ENCODE data around the gene MEGF10.

The MEGF10 gene

DNA sequence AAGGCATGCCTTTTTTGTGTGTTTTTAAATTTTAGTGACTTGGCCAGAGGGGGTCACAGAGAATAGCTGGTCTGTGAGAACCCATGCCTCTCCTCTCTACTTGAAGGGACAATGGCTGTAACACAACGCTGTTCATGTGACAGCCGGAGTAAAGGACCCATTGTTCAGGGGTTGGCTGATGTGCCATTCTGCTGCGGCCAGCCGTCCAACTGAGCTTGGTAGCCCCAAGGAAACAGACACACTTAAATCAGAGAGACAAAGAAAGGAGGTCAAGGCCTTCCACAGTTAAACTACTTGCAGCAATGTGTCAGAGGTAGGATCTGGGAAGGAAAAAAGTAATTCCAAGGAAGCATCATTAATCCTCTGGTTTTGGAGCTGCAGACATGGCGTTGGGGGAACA, 8.1 kb downstream of the MEGF10 start:
- no peak overlapping the region for H3K4me3 ChIP-seq (ENCODE audit: low read depth, low read length)
- TF ChIP-seq, protein P1, sequence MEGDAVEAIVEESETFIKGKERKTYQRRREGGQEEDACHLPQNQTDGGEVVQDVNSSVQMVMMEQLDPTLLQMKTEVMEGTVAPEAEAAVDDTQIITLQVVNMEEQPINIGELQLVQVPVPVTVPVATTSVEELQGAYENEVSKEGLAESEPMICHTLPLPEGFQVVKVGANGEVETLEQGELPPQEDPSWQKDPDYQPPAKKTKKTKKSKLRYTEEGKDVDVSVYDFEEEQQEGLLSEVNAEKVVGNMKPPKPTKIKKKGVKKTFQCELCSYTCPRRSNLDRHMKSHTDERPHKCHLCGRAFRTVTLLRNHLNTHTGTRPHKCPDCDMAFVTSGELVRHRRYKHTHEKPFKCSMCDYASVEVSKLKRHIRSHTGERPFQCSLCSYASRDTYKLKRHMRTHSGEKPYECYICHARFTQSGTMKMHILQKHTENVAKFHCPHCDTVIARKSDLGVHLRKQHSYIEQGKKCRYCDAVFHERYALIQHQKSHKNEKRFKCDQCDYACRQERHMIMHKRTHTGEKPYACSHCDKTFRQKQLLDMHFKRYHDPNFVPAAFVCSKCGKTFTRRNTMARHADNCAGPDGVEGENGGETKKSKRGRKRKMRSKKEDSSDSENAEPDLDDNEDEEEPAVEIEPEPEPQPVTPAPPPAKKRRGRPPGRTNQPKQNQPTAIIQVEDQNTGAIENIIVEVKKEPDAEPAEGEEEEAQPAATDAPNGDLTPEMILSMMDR (IDR thresholded peaks at IDR 0.05; ENCODE audit: borderline replicate concordance, insufficient read depth, low read depth, low read length), result no peak

- H3K4me3 ChIP-seq (ENCODE audit: low read depth, low read length), result no peak overlapping the region
- TF ChIP-seq, protein P1 (IDR thresholded peaks at IDR 0.05; ENCODE audit: borderline replicate concordance, insufficient read depth, low read depth, low read length), result no peak
Measured at GRCh38 chr5:127299678-127300077, 9.1 kb downstream of the MEGF10 start.

DNA sequence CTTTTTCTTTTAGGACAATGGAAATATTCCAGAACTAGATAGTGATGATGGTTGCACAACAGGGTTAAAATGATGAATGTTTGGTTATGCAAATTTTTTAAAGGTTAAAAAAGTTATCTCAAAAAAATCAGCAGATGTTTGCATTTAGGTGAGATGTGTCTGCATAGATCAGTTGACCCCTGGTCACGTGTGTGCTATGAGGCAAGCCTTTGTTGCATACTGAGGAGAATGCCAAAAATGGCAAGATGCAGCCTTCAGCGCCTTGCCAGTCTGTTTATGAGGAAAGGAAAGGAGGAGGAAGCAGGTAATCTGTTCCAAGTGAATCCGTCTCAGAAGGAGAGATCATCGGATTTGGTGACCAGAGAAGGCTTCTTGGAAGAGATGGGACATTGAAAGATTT, 11.9 kb downstream of the MEGF10 start:
- no peak overlapping the region for H3K4me3 ChIP-seq (ENCODE audit: low read depth, low read length)
- TF ChIP-seq, protein P1 (IDR thresholded peaks at IDR 0.05; ENCODE audit: borderline replicate concordance, insufficient read depth, low read depth, low read length), result no peak

DNA sequence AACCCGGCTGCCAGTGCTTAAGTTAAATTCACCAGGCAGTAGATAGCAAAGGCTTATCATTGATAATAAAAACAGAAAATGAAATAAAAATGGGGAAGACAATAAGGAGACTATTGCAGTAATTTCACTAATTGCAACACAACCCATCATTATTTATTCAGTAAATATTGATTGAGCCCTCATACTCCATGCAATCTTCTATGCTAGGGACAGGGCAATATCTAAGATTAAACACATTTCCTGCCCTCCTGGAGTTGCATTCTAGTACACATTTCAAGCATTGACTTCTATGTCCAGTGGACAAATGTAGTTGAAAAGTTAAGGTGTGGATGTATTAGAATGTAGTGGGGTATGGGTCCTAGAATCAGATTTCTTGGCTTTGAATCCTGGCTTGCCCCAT, 12.8 kb downstream of the MEGF10 start:
- no peak overlapping the region for H3K4me3 ChIP-seq (ENCODE audit: low read depth, low read length)
- TF ChIP-seq, protein P1 (IDR thresholded peaks at IDR 0.05; ENCODE audit: borderline replicate concordance, insufficient read depth, low read depth, low read length), result no peak

DNA sequence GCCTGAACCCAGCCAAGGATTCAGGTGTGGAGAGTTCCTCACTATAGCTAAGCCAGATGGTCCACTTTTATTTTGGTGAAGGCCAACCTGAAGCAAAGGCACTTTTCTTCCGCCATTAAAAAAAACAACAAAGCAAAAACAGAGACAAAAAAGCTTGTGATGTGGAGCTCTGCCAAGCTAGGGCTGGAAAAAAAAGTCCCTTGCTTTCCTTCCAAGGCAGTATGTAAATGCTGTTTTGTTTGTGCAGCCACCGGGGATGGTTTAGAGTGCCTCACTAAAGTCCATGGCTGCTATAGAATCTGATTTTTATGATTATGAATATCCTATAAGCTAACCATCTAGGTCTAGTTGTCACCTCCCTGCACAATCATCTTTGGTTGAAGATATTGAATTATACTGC, 14.9 kb downstream of the MEGF10 start:
- TF ChIP-seq, protein P1 (IDR thresholded peaks at IDR 0.05; ENCODE audit: borderline replicate concordance, insufficient read depth, low read depth, low read length), result no peak
- H3K4me3 ChIP-seq (ENCODE audit: low read depth, low read length), result no peak overlapping the region

GRCh38 chr5:127306036-127306435, 15.4 kb downstream of the MEGF10 start:
- TF ChIP-seq, protein P1 (IDR thresholded peaks at IDR 0.05; ENCODE audit: borderline replicate concordance, insufficient read depth, low read depth, low read length), result no peak
- H3K4me3 ChIP-seq (ENCODE audit: low read depth, low read length), result no peak overlapping the region

DNA sequence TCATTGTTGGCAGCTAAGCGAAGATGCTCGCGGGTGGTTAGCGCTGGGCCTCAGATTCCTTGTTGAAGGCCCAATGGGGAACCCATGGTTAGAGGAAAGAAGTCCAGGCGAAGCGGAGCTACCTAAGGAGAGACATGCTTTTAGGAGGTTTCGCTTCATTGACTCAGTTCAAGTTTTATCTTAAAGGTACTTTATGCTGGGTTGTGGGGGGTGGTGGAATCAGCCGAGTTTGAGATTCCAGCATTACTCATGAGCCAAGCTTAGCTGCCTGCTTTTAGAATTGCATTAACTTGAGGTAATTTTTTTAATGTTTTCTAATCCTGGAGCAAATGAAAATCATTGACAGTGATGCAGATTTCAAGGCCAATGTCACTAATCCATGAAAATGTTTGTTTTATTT, 16.1 kb downstream of the MEGF10 start:
- H3K4me3 ChIP-seq (ENCODE audit: low read depth, low read length), result no peak overlapping the region
- TF ChIP-seq, protein P1 (IDR thresholded peaks at IDR 0.05; ENCODE audit: borderline replicate concordance, insufficient read depth, low read depth, low read length), result no peak

Measured in GM12875 (cell line).